Astrocyte of the spinal cord (primary cell): ENCODE data around the gene CPEB4.

Experiments
- DNase-seq: peaks from one replicate; pipeline ENCODE4 v3.0.0; 2011; ENCODE audit warnings: low read depth, low spot score
- H3K4me3 ChIP-seq: 2 replicates; pipeline ENCODE4 v1.5.1; 2011; ENCODE audit warnings: low read depth, mild to moderate bottlenecking, low read length, moderate library complexity
- CTCF ChIP-seq: IDR thresholded peaks from 2 replicates; pipeline ENCODE4 v1.5.1; 2012; ENCODE audit warnings: low read depth, mild to moderate bottlenecking, low read length, inconsistent platforms
- in situ Hi-C: cut with HindIII; loops from 2 replicates; pipeline ENCODE4 v1.10.0; 2017; ENCODE audit warnings: low sequenced_read_pairs

CPEB4 gene

GRCh38 chr5:173902743-173903142 lies 14.6 kb downstream of the CPEB4 start:
- H3K4me3 ChIP-seq: no peak overlapping the region
- no peak for TF ChIP-seq CTCF
- in situ Hi-C loops: no loop called here
- DNase-seq: no peak

- TF ChIP-seq CTCF: no peak
- H3K4me3 ChIP-seq: no peak overlapping the region
- in situ Hi-C loops: no loop called here
- DNase-seq: no peak
These were observed 15.4 kb downstream of the CPEB4 start for GRCh38 chr5:173903396-173904140.

- no peak for DNase-seq
- in situ Hi-C loops: no loop called here
These were observed 16.0 kb downstream of the CPEB4 start for GRCh38 chr5:173904151-173904550.

GRCh38 chr5:173907284-173907683 lies 19.1 kb downstream of the CPEB4 start:
- no peak for DNase-seq
- no peak for TF ChIP-seq CTCF
- no peak overlapping the region for H3K4me3 ChIP-seq
- in situ Hi-C loops: no loop called here

More at GRCh38 chr5:173904151-173904550, 16.0 kb downstream of the CPEB4 start:
- TF ChIP-seq CTCF: no peak
- H3K4me3 ChIP-seq: no peak overlapping the region

GRCh38 chr5:173907686-173908371 lies 19.7 kb downstream of the CPEB4 start:
- in situ Hi-C loops: no loop called here
- no peak for DNase-seq
- no peak for TF ChIP-seq CTCF
- no peak overlapping the region for H3K4me3 ChIP-seq

GRCh38 chr5:173909199-173909598 lies 21.1 kb downstream of the CPEB4 start:
- no peak for TF ChIP-seq CTCF
- no peak overlapping the region for H3K4me3 ChIP-seq
- no peak for DNase-seq
- in situ Hi-C loops: no loop called here
